GM19328 (cell line): ENCODE data around the gene PROCA1.

Source experiments
- ATAC-seq: cut with Tn5 transposase; IDR thresholded peaks from one replicate; pipeline ENCODE4 v1.9.1; 2021; ENCODE audit warnings: mild to moderate bottlenecking, moderate library complexity; ENCODE audit not compliant: unreplicated experiment

PROCA1 gene

GRCh38 chr17:28711723-28712031 is at the start of gene PROCA1:
Gene PROCA1 (minus strand): TSS chr17:28711888. CDS start chr17:28711660, 228 bp downstream.
- peak; percentile 29 for ATAC-seq

GRCh38 chr17:28760601-28761562 is 49.2 kb upstream of the PROCA1 start:
- no peak for ATAC-seq

GRCh38 chr17:28759256-28759865 is 47.7 kb upstream of the PROCA1 start:
- no peak for ATAC-seq

GRCh38 chr17:28758411-28759121 is 46.9 kb upstream of the PROCA1 start:
- ATAC-seq: no peak

- no peak for ATAC-seq
These were observed 44.5 kb upstream of the PROCA1 start for GRCh38 chr17:28756049-28756804.

GRCh38 chr17:28755486-28755885 is 43.8 kb upstream of the PROCA1 start:
- no peak for ATAC-seq

GRCh38 chr17:28751600-28752366 is 40.1 kb upstream of the PROCA1 start:
- no peak for ATAC-seq

- peak; percentile 68 for ATAC-seq
These were observed 38.7 kb upstream of the PROCA1 start for GRCh38 chr17:28750178-28751047.

GRCh38 chr17:28749516-28750177 is 38.0 kb upstream of the PROCA1 start:
- no peak for ATAC-seq

GRCh38 chr17:28748852-28749515 is 37.3 kb upstream of the PROCA1 start:
- no peak for ATAC-seq

GRCh38 chr17:28747801-28748750 is 36.4 kb upstream of the PROCA1 start:
- no peak for ATAC-seq

GRCh38 chr17:28747051-28747691 is 35.5 kb upstream of the PROCA1 start:
- ATAC-seq: no peak

GRCh38 chr17:28746611-28747050 is 34.9 kb upstream of the PROCA1 start:
- ATAC-seq: no peak

GRCh38 chr17:28745786-28746411 is 34.2 kb upstream of the PROCA1 start:
- ATAC-seq: no peak

- no peak for ATAC-seq
These were observed 33.5 kb upstream of the PROCA1 start for GRCh38 chr17:28744972-28745785.
